GM21381 (cell line): ENCODE data around the gene RDM1.

Experiments used
- ATAC-seq: cut with Tn5 transposase; IDR thresholded peaks from one replicate; pipeline ENCODE4 v1.9.1; 2021; ENCODE audit warnings: mild to moderate bottlenecking, moderate library complexity; ENCODE audit not compliant: unreplicated experiment

Gene RDM1

DNA sequence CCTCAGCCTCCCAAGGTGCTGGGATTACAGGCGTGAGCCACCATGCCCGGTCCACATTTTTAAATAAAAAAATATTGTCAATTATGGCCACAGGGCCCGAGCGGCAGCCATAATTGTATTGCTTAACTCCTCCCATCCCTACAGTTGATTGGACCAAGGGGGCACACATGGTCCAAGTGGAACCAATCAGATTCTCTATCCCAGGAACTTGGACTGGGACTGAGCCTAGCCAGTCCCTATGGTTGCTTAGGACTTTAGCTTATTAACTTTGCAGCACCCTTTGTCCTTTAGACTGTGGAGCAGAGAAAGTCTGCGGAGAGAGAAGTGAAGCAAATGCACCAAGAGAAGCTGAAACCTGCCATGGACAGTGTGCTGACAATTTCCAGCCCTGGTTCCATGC is 5.5 kb upstream of the RDM1 start:
- ATAC-seq: no peak

DNA sequence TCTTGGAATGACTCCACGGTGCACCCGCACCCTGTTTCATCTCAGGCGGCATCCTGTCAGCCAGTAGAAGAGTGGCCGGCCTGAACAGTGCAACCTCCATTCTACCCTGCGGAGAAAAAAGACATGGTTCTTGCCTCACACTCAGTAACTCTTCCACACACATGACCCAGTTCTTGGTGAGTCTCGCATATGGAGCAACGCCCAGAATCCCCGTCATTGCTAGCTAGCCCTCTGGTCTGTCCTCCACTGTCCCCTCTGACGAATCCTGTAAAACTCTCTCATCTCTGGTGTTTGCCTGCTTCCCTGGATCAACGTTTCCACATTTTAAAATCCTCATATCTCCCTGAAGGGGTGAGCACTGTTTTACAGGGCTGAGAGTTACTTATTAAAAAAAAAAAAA is 4.2 kb upstream of the RDM1 start:
- ATAC-seq: no peak

DNA sequence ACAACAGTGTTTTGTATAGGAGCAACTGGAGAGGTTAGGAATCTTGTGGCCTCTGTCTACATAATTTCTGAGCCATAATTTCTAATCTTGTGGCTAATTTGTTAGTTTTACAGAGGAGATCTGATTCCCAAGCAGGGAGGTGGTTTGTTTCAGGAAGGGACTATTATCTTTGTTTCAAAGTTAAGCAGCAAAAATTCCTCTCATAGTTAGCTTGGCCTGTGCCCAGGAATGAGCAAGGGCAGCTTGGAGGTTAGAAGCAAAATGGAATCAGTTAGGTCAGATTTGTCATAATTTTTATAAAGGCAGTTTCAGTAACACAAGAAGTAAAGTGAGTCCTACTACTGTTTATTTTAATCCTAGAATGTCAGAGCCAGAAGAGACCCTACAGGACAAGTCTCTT is 2.0 kb upstream of the RDM1 start:
- no peak for ATAC-seq

DNA sequence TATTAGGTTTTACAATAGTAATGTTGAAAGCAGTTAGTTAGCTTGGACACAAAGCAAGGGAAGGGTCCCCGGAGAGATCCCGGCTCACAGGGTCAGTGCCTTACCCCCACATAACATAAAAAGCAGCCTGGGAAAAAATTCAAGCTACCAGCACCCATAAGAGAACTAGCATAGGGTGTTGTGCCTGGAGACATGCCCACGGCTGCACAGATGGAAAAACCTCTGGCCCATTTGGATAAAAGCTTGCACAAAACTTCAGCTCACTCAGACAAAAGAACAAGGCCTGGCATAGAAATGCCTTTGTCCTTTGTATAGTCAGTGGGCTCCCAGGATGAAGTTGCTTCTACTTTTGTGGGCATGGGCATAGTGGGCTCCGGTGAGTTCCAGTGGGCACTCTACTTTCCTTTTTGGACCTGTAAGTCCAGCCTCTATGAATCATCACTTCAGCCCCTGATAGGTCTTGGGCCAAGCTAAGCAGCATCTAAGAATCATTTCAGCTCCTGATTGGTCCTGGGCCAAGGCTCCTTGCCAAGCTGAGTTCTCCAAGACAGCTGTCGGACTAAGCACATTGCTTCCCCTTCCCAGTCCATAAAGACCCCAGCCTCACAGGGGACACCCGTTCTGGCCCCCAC is 1.3 kb upstream of the RDM1 start:
- ATAC-seq: no peak

DNA sequence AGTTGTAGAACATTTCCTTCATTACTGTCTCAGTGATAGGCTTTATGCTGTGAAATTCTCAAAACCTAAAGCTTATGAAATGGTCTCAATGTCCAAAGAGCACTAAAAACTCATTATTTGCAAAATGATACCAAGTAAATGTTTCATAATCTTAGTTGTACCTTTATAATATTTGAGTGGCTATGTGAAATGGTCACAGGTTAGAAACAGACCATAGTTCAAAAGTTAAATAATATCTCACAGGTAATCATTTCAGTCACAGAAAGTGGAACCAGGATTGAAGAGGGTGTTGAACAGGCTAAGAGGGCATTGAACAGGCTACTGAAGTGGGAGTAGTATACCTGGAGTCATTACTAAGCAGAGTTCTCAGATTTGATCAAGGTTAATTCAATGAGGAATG is 2.9 kb downstream of the RDM1 start:
- ATAC-seq: no peak

DNA sequence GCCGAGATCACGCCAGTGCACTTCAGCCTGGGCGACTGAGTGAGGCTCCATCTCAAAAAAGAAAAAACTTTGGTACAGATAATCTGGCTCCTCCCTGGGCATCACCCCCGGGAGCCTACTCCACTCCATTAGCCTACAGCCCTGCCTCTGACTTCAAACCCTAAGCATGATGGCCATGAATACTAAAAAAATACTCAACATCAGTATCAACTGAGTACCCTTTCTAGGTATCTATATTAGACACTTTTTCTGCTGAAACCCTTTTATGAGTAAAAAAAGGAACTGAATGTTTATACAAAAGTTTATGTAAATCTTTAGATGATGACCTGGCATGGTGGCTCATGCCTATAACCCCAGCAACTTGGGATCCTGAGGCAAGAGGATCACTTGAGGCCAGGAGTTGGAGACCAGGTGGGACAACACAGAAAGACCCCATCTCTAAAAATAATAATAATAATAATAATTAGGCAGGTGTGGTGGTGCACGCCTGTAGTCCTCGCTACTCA is 6.9 kb downstream of the RDM1 start:
- ATAC-seq: no peak

DNA sequence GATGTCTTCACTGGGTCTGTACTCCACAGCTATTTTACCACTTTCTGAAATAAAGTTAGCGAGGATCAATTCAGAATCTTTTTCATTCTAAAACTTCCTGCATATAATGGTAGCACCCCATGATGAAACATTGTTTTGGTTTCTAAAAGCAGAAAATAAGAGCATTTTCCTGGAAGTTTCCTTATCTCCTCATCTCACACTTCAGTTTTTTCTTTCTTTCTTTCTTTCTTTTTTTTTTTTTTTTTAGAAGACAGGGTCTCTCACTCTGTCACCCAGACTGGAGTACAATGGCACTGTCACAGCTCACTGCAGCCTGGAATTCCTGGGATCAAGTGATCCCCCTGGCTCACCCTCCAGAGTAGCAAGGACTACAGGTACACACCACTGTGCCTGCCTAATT is 10.3 kb downstream of the RDM1 start:
- ATAC-seq: no peak

DNA sequence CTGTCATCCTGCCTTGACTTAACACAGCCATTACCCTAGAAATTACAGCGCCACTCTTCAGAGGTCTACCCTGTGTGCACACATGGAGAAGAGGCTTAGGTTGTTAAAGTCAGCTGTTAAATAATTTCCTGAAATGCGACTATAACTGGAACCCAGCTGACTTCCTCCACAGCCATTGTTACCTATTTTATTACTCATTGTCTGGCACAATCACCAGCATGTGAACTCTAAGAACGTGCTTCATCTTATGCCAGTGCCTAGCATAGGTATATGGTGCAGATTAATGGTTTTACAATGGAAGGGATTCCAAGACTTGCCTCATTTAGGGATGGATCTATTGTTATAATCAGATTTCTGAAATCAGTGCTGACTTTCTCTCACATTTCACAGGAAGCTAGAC is 11.9 kb downstream of the RDM1 start:
- ATAC-seq: no peak

DNA sequence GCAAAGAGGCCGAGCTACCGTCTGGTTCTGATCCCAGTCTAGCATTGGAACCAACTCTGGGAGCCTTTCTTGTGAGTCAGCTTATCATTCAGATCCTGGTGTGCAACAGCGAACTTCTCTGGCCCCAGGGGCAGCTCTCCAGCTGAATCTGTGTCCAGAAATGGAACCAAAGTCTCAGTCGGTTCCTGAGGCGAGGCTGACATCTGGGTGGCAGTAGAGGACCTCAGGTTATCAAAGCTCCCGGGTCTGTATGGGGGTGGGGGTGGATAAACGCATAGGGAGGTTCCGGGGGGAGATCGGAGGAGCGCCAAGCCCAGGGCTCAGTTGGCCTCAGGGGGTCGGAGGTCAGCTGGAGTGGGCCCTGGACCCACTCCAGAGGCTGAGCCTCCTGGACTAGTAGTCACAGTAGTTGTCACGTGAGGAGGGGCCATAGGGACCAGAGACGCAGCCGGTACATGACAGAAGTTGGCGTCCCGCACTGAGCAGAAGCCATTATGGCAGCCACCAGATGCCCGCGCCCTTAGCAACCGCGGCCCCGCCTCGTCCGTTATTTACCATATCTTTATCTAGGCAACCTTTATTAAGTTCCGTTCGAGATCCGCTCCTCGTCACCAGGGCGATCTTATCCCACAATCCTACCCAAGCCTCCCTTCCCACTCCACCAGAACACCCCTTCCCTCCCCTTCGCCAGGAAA is 12.9 kb downstream of the RDM1 start:
- ATAC-seq: no peak

DNA sequence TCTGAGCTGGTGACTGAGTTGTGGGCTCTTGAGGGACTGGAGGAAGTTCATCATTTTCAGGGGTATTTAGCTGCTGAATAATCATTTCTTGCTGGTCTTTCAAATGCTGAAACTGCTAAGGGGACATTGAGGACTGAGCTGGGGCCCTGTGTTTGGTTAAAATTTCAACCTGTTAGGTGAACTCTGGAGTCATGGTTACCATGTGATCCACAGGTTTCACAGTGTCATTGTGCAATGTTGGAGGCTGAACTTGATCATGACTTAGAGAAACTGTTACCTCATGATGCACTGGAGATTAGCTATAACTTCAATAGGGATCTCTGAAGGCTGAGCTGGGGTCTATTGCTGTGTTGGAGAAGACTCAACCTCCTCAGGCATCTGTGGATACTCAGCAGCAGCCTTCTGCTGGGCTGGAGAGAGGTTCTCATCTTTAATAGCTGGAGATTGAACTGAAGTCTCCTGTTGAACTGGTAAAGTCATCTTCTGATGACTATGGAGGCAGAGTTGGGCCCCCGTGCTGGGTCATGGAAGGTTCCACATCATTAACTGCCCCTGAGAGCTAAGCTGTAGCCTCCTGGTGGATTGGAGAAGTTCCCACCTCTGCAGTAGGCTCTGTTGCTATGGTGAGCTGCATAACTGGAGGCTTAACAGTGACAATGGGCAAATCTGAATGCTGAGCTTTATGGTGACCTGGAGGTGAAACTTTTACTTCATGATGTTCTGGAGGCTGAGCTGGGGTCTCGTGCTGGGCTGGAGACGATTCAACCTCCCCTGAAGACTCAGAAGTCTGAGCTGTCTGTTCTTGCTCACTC is 15.2 kb downstream of the RDM1 start:
- ATAC-seq: no peak

DNA sequence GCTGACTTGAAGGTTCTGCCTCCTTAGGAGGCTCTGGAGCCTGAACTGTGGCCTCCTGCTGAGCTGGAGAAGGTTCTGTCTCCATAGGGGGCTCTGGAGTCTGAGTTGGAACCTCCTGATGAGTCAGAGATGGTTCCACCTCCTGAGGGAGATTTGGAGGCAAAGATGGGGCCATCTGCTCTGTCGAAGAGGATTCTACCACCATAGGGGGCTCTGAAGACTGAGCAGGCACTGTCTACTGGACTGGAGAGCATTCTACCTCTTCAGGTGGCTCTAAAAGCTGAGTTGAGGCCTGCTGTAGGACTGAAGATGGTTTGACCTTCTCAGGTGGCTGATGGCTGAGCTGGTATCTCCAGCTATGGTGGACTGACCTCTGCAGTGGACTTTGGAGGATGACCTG is 16.2 kb downstream of the RDM1 start:
- no peak for ATAC-seq

DNA sequence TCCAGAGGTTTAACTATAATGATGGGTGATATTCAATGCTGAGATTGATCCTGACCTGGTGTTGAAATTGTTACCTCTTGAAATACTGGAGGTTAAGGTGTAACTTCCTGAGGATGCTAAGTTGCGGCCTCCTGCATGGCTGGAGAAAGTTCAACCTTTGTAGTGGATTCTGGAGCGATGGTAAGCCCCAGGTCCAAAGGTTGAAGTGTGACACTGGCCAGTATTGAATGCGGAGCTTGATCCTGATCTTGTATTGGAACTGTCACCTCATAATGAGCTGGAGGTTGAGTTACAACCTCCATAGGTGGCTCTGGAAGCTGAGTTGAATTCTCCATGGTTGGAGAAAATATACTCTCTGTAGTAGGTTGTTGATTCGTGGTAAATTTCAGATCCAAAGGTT is 17.0 kb downstream of the RDM1 start:
- ATAC-seq: no peak

DNA sequence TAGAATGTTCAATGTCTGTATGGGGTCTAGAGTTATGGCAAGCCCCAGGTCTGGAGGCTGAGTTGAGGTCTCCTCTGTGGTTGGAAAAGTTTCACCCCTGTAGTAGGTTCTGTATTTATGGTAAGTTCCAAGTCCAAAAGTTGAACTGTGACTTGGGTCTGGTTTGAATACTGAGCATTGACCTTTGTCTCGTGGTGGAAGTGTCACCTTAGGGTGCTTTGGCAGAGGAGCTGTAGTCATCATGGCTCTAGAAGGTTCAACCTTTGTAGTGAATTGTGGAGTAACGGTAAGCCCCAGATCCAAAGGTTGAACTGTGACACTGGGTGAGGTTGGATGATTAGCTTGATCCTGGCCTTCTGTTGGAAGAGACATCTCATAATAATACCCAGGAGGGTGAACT is 17.6 kb downstream of the RDM1 start:
- ATAC-seq: no peak

DNA sequence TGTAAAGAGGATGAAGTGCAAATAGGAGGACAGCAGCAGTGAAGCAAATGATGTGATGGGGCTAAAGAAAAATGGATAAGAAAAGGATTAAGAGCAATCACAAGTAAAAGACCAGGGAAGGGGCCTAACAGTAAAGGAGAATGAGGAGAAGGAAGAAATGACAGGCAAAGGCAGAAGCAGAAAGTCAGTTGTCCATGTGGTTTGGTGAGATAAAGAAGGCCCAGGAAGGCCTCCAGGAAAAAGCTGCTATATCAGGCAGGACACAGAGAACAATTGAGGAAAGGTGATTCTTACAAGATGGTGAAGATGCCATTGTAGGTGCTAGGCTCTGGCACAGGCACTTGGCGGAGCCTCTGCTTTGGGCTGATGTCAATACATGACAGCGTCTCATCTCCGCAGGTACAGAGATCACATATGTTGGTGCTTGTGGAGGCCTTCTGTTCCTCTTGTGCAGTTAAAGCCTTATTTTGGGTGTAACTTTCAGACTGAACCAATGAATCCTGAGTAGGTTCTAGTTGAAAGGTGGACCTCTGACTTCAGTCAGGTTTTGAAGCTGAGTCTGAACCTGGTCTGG is 18.1 kb downstream of the RDM1 start:
- no peak for ATAC-seq

DNA sequence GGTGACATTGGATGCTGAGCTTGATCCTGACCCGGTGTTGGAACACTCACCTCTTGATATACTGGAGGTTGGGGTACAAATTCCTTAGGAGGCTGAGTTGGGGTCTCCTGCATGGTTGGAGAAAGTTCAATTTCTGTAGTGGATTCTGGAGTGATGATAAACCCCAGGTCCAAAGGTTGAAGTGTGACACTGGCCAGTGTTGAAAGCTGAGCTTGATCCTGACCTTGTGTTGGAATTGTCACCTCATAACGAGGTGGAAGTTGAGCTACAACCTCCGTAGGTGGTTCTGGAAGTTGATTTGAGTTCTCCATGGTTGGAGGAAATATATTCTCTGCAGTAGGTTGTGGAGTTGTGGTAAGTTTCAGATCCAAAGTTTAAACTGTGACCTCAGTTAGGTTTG is 21.2 kb downstream of the RDM1 start:
- ATAC-seq: no peak

DNA sequence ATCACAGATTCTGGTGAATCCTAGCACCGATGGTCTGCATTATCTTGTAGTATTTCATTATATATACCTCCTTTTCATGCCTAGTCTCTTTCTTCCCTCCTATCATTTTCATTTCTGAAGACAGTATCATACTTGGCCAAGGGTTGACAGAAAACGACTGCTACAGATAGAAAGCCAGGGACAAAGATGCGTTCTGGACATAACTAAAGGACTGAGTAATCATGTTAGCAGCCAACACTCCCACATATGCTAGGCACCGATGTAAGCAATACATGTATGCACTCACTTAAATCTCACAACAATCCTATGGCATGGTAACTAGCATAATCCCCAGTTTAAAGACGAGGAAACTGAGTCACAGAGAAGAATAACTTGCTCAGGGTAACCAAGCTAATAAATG is 22.9 kb downstream of the RDM1 start:
- no peak for ATAC-seq

DNA sequence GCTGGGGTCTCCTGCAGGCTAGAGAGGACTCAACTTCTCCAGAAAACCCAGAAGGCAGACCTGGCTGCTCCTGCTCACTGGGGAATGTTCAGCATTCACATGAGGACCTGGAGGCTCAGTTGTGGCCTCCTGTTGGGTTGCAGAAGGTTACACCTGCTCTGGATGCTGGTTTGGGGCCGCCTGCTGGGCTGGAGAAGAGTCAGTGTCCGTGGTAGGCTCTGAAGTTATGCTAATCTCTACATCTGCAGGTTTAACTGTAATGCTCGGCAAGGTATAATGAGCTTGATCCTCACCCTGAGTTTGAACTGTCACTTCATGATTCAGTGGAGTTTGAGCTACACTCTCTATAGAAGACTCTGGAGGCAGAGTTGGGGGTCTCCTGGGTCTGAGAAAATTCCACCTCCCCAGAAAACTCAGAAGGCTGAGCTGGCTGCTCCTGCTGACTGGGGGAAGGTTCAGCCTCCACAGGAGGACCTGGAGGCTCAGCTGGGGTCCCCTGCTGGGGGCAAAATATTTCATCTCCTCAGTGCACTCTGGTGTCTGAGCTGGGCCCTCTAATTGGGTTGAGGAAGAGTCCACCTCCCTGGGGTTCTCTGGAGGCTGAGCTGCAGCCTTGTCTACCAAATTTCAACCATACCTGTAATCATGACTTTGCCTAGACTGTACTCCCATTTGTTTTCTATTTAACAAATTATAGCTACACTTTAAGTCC is 23.5 kb downstream of the RDM1 start:
- no peak for ATAC-seq

DNA sequence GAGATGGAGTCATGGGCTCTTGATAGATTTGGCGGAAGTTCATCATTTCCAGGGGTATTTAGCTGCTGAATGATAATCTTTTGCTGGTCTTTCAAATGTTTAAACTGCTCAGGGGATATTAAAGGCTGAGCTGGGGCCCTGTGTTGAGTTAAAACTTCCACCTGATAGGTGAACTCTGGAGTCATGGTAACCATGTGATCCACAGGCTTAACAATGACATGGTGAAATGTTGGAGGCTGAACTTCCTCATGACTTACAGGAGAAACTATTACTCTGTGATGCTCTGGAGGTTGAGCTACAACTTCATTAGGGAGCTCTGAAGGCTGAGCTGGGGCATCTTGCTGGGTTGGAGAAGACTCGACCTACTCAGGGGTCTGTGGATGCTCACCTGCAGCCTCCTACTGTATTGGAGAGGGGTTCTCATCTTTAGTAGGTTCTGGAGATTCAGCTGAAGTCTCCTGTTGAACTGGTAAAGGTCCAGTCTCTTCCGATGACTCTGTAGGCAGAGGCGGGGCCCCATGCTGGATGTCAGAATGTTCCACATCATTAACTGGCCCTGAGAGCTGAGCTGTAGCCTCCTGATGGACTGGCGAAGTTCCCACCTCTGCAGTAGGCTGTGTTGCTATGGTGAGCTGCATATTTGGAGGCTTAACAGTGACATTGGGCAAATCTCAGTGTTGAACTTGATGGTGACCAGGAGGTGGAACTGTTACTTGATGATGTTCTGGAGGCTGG is 24.2 kb downstream of the RDM1 start:
- ATAC-seq: no peak

DNA sequence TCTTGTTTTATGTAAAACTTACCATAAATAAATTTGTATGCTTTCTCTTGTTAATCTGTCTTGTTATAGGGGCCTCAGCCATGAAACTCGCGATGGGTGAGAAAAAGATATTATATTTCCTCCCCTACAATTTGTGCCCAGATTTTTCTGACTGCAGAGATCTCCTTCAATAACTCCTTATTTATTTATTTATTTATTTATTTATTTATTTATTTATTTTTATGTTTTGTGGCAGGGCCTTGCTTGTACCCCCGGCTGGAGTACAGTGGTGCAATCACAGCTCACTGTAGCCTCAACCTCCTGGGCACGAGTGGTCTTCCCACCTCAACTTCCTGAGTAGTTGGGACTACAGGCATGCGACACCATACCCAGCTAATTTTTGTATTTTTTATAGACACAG is 27.1 kb downstream of the RDM1 start:
- no peak for ATAC-seq

DNA sequence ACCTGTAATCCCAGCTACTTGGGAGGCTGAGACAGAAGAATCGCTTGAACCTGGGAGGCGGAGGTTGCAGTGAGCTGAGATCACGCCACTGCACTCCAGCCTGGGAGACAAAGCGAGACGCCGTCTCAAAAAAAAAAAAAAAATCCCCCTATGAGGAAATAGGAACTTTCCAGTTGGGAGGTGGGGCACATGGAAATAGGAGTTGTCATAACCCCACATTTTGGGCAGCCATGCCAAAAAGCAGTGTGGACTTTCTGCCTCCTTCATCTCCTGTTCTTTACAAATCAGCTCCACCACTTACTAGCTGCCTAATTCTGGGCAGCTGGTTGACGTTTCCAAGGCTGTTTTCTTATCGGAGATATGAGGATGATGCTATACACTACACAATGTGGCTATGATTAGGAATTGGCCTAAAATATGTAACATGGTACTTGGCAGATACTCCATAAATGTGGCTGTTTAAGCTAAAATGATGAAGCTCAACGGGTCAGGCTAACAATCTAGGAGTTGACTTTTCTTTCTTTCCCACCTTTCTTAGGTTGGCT is 28.9 kb downstream of the RDM1 start:
- ATAC-seq: no peak
